HCT116 (cell line): ENCODE results near the gene THOP1. TPM values are rescaled to one million over a fixed set of nuclear protein-coding genes. Genes with fewer than 3 reads are reported as not detected.
A peak's percentile ranks its signal among the peaks of the same experiment; 100 is the strongest.

Experiments
- ATAC-seq: fragments of 200-7000 bp; cut with Tn5 transposase; 2 replicates; pipeline ENCODE4 v1.9.1; 2020; ENCODE audit warnings: mild to moderate bottlenecking, moderate library complexity
- BruUV-seq: library from RNA; stranded (reverse); fragments of 400-500 nt; replicated peaks from 2 replicates; lab custom pipeline; 2021; lab: Mats Ljungman, UMichigan
- CTCF ChIA-PET: fragments of 300-600 bp; sonication (Branson Sonifier 250); formaldehyde crosslinking; loops from one replicate; lab custom pipeline; 2021; ENCODE audit warnings: antibody characterized with exemption; lab: Charles Lee
- POLR2A ChIA-PET: fragments of 300-600, 350-600 bp; sonication (Branson Sonifier 250); formaldehyde crosslinking; loops from one replicate; lab custom pipeline; 2021; ENCODE audit warnings: antibody characterized with exemption; lab: Charles Lee
- RAD21 ChIA-PET, 2 experiments: fragments of 300-600 bp; sonication (Branson Sonifier 250); formaldehyde crosslinking; loops; one replicate each; lab custom pipeline; 2023; ENCODE audit warnings: low total read pairs in 2 of 2; ENCODE audit not compliant: uncharacterized antibody in 2 of 2, unreplicated experiment in 2 of 2, low non-redundant PET in 1 of 2; lab: Charles Lee
- DNase-seq: peaks from one replicate; pipeline ENCODE4 v3.0.0-alpha.2; 2010; ENCODE audit warnings: low read depth, low spot score
- H2AFZ ChIP-seq: fragments of 200-600 bp; shearing (Covaris generic), sonication (generic); 2 replicates; pipeline ENCODE4 v1.6.1; 2017; ENCODE audit warnings: low read depth, mixed run types, mixed read lengths, antibody characterized with exemption, low read length; ENCODE audit not compliant: poor library complexity, severe bottlenecking
- H3K27ac ChIP-seq: 2 replicates; pipeline ENCODE4 v1.5.1; 2012; ENCODE audit warnings: low read depth, low read length
- H3K27me3 ChIP-seq: fragments of 200-600 bp; sonication (generic); 2 replicates; pipeline ENCODE4 v1.6.1; 2016; ENCODE audit warnings: mixed run types, low read length, mixed read lengths; ENCODE audit not compliant: insufficient read depth
- H3K36me3 ChIP-seq, 2 experiments: fragments of 200-500 bp in 1 of 2; fragments of 200-600 bp in 1 of 2; sonication (Bioruptor generic) in 1 of 2; sonication (generic) in 1 of 2; 2 replicates each; pipeline versions ENCODE4 v1.5.1 to v1.6.1; 2014 to 2016; ENCODE audit warnings: low read length in 2 of 2, inconsistent platforms in 1 of 2, mixed read lengths in 1 of 2, mixed run types in 1 of 2; ENCODE audit not compliant: insufficient read depth in 2 of 2, control insufficient read depth in 1 of 2
- H3K4me1 ChIP-seq, 2 experiments: fragments of 200-600 bp in 1 of 2; sonication (generic) in 1 of 2; 2 replicates each; pipeline versions ENCODE4 v1.5.1 to v1.6.1; 2012 to 2017; ENCODE audit warnings: low read length in 2 of 2, inconsistent platforms in 1 of 2, mild to moderate bottlenecking in 1 of 2, mixed read lengths in 1 of 2, mixed run types in 1 of 2, moderate library complexity in 1 of 2; ENCODE audit not compliant: insufficient read depth in 2 of 2, control insufficient read depth in 1 of 2
- H3K4me2 ChIP-seq: fragments of 200-600 bp; sonication (generic); 2 replicates; pipeline ENCODE4 v1.6.1; 2017; ENCODE audit warnings: mixed run types, low read length, mixed read lengths
- H3K4me3 ChIP-seq, 2 experiments: fragments of 200-600 bp in 1 of 2; sonication (generic) in 1 of 2; replicated peaks in 1 of 2; 2 replicates each; pipeline ENCODE4 v1.5.1; 2011 to 2016; ENCODE audit warnings: low read length in 2 of 2, control low read depth in 1 of 2, low read depth in 1 of 2, mild to moderate bottlenecking in 1 of 2, mixed read lengths in 1 of 2, mixed run types in 1 of 2
- H3K79me2 ChIP-seq: fragments of 200-600 bp; sonication (generic); 2 replicates; pipeline ENCODE4 v1.6.1; 2017; ENCODE audit warnings: mild to moderate bottlenecking, mixed run types, low read length, moderate library complexity, mixed read lengths; ENCODE audit not compliant: insufficient read depth
- H3K9ac ChIP-seq: fragments of 200-600 bp; sonication (generic); 2 replicates; pipeline ENCODE4 v1.6.1; 2016; ENCODE audit warnings: low read length, mixed read lengths
- H3K9me2 ChIP-seq: fragments of 200-600 bp; sonication (generic), shearing (Covaris generic); 2 replicates; pipeline ENCODE4 v1.6.1; 2017; ENCODE audit warnings: mixed run types, mild to moderate bottlenecking, moderate library complexity; ENCODE audit not compliant: insufficient read depth
- H3K9me3 ChIP-seq, 2 experiments: fragments of 200-500 bp in 1 of 2; fragments of 200-600 bp in 1 of 2; sonication (Bioruptor generic) in 1 of 2; sonication (generic) in 1 of 2; 2 replicates each; pipeline ENCODE4 v1.6.1; 2014 to 2017; ENCODE audit warnings: low read length in 2 of 2, mixed read lengths in 2 of 2, inconsistent platforms in 1 of 2, low read depth in 1 of 2, mild to moderate bottlenecking in 1 of 2, mixed run types in 1 of 2, moderate library complexity in 1 of 2; ENCODE audit not compliant: control insufficient read depth in 1 of 2, insufficient read depth in 1 of 2
- H4K20me1 ChIP-seq: fragments of 200-600 bp; sonication (generic), shearing (Covaris generic); 2 replicates; pipeline ENCODE4 v1.6.1; 2017; ENCODE audit warnings: mixed run types, mild to moderate bottlenecking, moderate library complexity; ENCODE audit not compliant: insufficient read depth
- ELF1 ChIP-seq: IDR thresholded peaks from 2 replicates; pipeline ENCODE4 v1.6.1; 2012; ENCODE audit warnings: low read depth, borderline replicate concordance
- EZH2phosphoT487 ChIP-seq: fragments of 200-600 bp; IDR thresholded peaks from 2 replicates; pipeline ENCODE4 v1.6.1; 2018; ENCODE audit warnings: antibody characterized with exemption, borderline replicate concordance
- POLR2AphosphoS5 ChIP-seq: IDR thresholded peaks from 2 replicates; pipeline ENCODE4 v1.6.1; 2011; ENCODE audit warnings: mild to moderate bottlenecking, low read depth, low read length, moderate library complexity
- REST ChIP-seq: IDR thresholded peaks from 2 replicates; pipeline ENCODE4 v1.6.1; 2012; ENCODE audit warnings: low read depth
- SP1 ChIP-seq: IDR thresholded peaks from 2 replicates; pipeline ENCODE4 v1.6.1; 2012; ENCODE audit warnings: low read depth
- ZBTB33 ChIP-seq: IDR thresholded peaks from 2 replicates; pipeline ENCODE4 v1.6.1; 2011; ENCODE audit warnings: mild to moderate bottlenecking, low read length, moderate library complexity; ENCODE audit not compliant: insufficient replicate concordance; ENCODE audit errors: extremely low read depth
- ZFX ChIP-seq: fragments of 450-650 bp; IDR thresholded peaks from 2 replicates; pipeline ENCODE4 v1.6.1; 2017
- intact Hi-C: fragments of 100-400 bp; cut with micrococcal nuclease; formaldehyde crosslinking; loops from 2 replicates; pipeline ENCODE4 v1.10.0; 2022
- total RNA-seq: library from RNA; stranded (reverse); gene quantifications from one replicate; pipeline ENCODE4 v1.2.1, GENCODE V29; 2021; ENCODE audit not compliant: unreplicated experiment

The THOP1 gene
- total RNA-seq, 1 experiment from 2014 or later = 201 TPM

GRCh38 chr19:2819540-2820111 lies 34.3 kb downstream of the THOP1 start, which contains the start of gene ZNF554 (continued):
- TF ChIP-seq REST (no peak), SP1 (peak; percentile 57), ZFX (no peak; the same call in 1 of the 2 replicates), EZH2phosphoT487 (no peak), ZBTB33 (no peak)
- TF ChIP-seq, all 23 proteins: peak for 7

- CTCF ChIA-PET = no interaction called here
- intact Hi-C loops = no loop called here
- Histone ChIP-seq H3K9me2 (no peaks in the 10 kb centered on the region), H4K20me1 (no peaks in the 10 kb centered on the region), H3K27ac (peak overlapping the region; percentile 53; the same call in 1 of the 2 replicates), H3K4me1 (peaks cover 6 to 18% of the 10 kb centered on the region in 2 experiments), H3K9me3 (no peaks in the 10 kb centered on the region), H3K9ac (peak overlapping the region; percentile 79), H3K4me3 (peak overlapping the region; percentile 65 to 95), H3K4me2 (peak overlapping the region; percentile 98), H3K79me2 (0 out of 2 replicates have a peak, but pooled peaks cover 4% of the 10 kb centered on the region), H3K36me3 (no peaks in the 10 kb centered on the region), H2AFZ (no peak overlapping the region), H3K27me3 (no peaks in the 10 kb centered on the region)
- RAD21 ChIA-PET = no interaction called here
- BruUV-seq = no TSS peak
- TF ChIP-seq ZFX (peak; percentile 78; the same call in 1 of the 2 replicates), POLR2AphosphoS5 (no peak), ELF1 (no peak)
- no peak for DNase-seq
- peak; percentile 35 for ATAC-seq
- POLR2A ChIA-PET = interaction anchor here (0.6 kb wide), 1 partner anchor 917 kb away, joined by 4 read pairs; no protein-coding TSS in a partner anchor
These were observed 34.9 kb downstream of the THOP1 start for GRCh38 chr19:2820112-2820702.
